ENCODE data around the gene RASSF8. TPM values are rescaled to one million over a fixed set of nuclear protein-coding genes. Genes with fewer than 3 reads are reported as not detected.

RASSF8 gene
- polyA plus RNA-seq, 3 donors = 0.08 to 0.39 TPM; not detected in 1

DNA sequence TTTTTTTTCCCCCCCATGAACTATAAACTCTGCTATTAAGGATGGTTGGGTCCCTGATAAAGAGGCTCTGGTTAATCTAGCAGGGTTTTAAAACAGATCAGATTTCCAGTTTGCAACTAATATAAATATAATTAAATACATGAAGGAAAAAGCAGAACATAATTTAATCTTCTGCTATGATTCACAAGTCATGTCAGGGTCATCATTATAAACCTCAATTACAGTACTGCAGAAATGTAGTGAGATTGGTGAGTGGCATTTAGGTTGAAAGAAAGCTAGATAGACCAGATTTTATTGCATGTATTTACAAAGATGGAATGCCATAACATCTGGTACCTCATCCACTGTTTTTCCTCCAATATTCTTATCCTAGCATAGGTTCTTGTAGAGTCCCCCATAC lies 14.5 kb upstream of the RASSF8 start:
- Histone ChIP-seq H3K4me3 (replicated peaks in 1 of 3; ENCODE audit: low read depth in 2 of 3, low read length in 3 of 3) (no peak overlapping the region), H3K4me1 (ENCODE audit: control insufficient read depth in 1 of 2, insufficient read depth in 2 of 2, low read length in 2 of 2) (no peaks in the 10 kb centered on the region), H3K9me3 (replicated peaks in 1 of 2; ENCODE audit: control insufficient read depth in 1 of 2, insufficient read depth in 1 of 2, low read length in 2 of 2) (no peaks in the 10 kb centered on the region), H3K36me3 (replicated peaks in 1 of 2; ENCODE audit: control insufficient read depth in 1 of 2, insufficient read depth in 2 of 2, low read length in 2 of 2) (no peaks in the 10 kb centered on the region), H2AFZ (ENCODE audit: insufficient read depth, low read depth, low read length, poor library complexity, severe bottlenecking) (no peak overlapping the region), H3K27me3 (ENCODE audit: control insufficient read depth in 2 of 2, insufficient read depth in 2 of 2, low read length in 2 of 2) (no peaks in the 10 kb centered on the region), H3K9ac (ENCODE audit: insufficient read depth, low read length, poor library complexity, severe bottlenecking) (no peak overlapping the region), H3K27ac (ENCODE audit: low read depth in 1 of 2, low read length in 2 of 2) (no peak overlapping the region), H3K79me2 (ENCODE audit: insufficient read depth, low read length) (no peaks in the 10 kb centered on the region), H3K4me2 (replicated peaks; ENCODE audit: extremely low read depth, low read length, poor library complexity, severe bottlenecking) (no peak overlapping the region), H4K20me1 (ENCODE audit: insufficient read depth, low read length) (no peaks in the 10 kb centered on the region)
- DNase-seq = no peak
- intact Hi-C loops (cut with micrococcal nuclease) = no loop called here
- peaks cover 0 to 8% (median 4%) of the 10 kb centered on the region in 3 donors for H3K27me3 Mint-ChIP-seq (ENCODE audit: low read depth in 3 of 3)
- H3K4me3 Mint-ChIP-seq = no peak overlapping the region
- H3K9me3 Mint-ChIP-seq = peaks cover 0 to 2% (median 0%) of the 10 kb centered on the region in 7 donors
- H3K4me1 Mint-ChIP-seq = no peaks in the 10 kb centered on the region
- H3K36me3 Mint-ChIP-seq = no peaks in the 10 kb centered on the region
- H3K27ac Mint-ChIP-seq = no peak overlapping the region
- TF ChIP-seq, protein P1, sequence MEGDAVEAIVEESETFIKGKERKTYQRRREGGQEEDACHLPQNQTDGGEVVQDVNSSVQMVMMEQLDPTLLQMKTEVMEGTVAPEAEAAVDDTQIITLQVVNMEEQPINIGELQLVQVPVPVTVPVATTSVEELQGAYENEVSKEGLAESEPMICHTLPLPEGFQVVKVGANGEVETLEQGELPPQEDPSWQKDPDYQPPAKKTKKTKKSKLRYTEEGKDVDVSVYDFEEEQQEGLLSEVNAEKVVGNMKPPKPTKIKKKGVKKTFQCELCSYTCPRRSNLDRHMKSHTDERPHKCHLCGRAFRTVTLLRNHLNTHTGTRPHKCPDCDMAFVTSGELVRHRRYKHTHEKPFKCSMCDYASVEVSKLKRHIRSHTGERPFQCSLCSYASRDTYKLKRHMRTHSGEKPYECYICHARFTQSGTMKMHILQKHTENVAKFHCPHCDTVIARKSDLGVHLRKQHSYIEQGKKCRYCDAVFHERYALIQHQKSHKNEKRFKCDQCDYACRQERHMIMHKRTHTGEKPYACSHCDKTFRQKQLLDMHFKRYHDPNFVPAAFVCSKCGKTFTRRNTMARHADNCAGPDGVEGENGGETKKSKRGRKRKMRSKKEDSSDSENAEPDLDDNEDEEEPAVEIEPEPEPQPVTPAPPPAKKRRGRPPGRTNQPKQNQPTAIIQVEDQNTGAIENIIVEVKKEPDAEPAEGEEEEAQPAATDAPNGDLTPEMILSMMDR (IDR thresholded peaks at IDR 0.05) = no peak

GRCh38 chr12:25949343-25949742 lies 9.1 kb upstream of the RASSF8 start:
- no peak for DNase-seq
- no peak overlapping the region for H3K27ac ChIP-seq (ENCODE audit: low read depth in 1 of 2, low read length in 2 of 2)
- H3K9me3 Mint-ChIP-seq = peaks cover 0 to 2% (median 0%) of the 10 kb centered on the region in 7 donors
- H3K9ac ChIP-seq (ENCODE audit: insufficient read depth, low read length, poor library complexity, severe bottlenecking) = no peak overlapping the region
- no peaks in the 10 kb centered on the region for H3K27me3 ChIP-seq (ENCODE audit: control insufficient read depth in 2 of 2, insufficient read depth in 2 of 2, low read length in 2 of 2)
- H3K4me3 Mint-ChIP-seq = no peak overlapping the region
- WGBS (ENCODE audit: insufficient coverage) = no CpG with 5 or more reads among the region's 4 CpGs
- no peaks in the 10 kb centered on the region for H3K36me3 ChIP-seq (replicated peaks in 1 of 2; ENCODE audit: control insufficient read depth in 1 of 2, insufficient read depth in 2 of 2, low read length in 2 of 2)
- intact Hi-C loops (cut with micrococcal nuclease) = no loop called here
- H3K4me3 ChIP-seq (replicated peaks in 1 of 3; ENCODE audit: low read depth in 2 of 3, low read length in 3 of 3) = no peak overlapping the region
- TF ChIP-seq, protein P1 (IDR thresholded peaks at IDR 0.05) = no peak
- H4K20me1 ChIP-seq (ENCODE audit: insufficient read depth, low read length) = no peaks in the 10 kb centered on the region
- H3K4me1 ChIP-seq (ENCODE audit: control insufficient read depth in 1 of 2, insufficient read depth in 2 of 2, low read length in 2 of 2) = no peaks in the 10 kb centered on the region
- H3K4me2 ChIP-seq (replicated peaks; ENCODE audit: extremely low read depth, low read length, poor library complexity, severe bottlenecking) = no peak overlapping the region
- peaks cover 0 to 1% (median 1%) of the 10 kb centered on the region in 3 donors for H3K27me3 Mint-ChIP-seq (ENCODE audit: low read depth in 3 of 3)
- H3K79me2 ChIP-seq (ENCODE audit: insufficient read depth, low read length) = no peaks in the 10 kb centered on the region
- no peaks in the 10 kb centered on the region for H3K4me1 Mint-ChIP-seq
- H3K27ac Mint-ChIP-seq = no peak overlapping the region
- H2AFZ ChIP-seq (ENCODE audit: insufficient read depth, low read depth, low read length, poor library complexity, severe bottlenecking) = no peak overlapping the region
- H3K36me3 Mint-ChIP-seq = no peaks in the 10 kb centered on the region
- no peaks in the 10 kb centered on the region for H3K9me3 ChIP-seq (replicated peaks in 1 of 2; ENCODE audit: control insufficient read depth in 1 of 2, insufficient read depth in 1 of 2, low read length in 2 of 2)
